ENCODE data around the gene PACSIN2. TPM values are rescaled to one million over a fixed set of nuclear protein-coding genes. Genes with fewer than 3 reads are reported as not detected.
"Not testable (repeated sequence)": the region's sequence is repeated elsewhere in the genome, so short reads cannot be mapped to it uniquely, and the experiment has no call there.

Gene PACSIN2
- total and polyA plus RNA-seq, 5 donors, result 40.4 to 85.6 (median 69.4) TPM

GRCh38 chr22:42942351-42942750 is 72.6 kb downstream of the PACSIN2 start:
- Histone ChIP-seq H3K27me3 (ENCODE audit: control insufficient read depth, insufficient read depth) (no peaks in the 10 kb centered on the region), H3K27ac (ENCODE audit: low read length) (no peak overlapping the region), H3K4me1 (ENCODE audit: control insufficient read depth, insufficient read depth, low read length) (peaks cover 45% of the 10 kb centered on the region), H3K9me3 (ENCODE audit: control insufficient read depth, low read length) (no peaks in the 10 kb centered on the region), H3K4me3 (ENCODE audit: low read length) (no peak overlapping the region)
- ATAC-seq (no peak), DNase-seq (no peak)
- 34% methylated on average over 2 of the region's 2 CpGs for WGBS
- intact Hi-C loops (cut with DNase I), result no loop called here

- Histone ChIP-seq H3K27me3 (ENCODE audit: control insufficient read depth, insufficient read depth) (no peaks in the 10 kb centered on the region), H3K4me3 (ENCODE audit: low read length) (no peak overlapping the region), H3K4me1 (ENCODE audit: control insufficient read depth, insufficient read depth, low read length) (peaks cover 39% of the 10 kb centered on the region), H3K9me3 (ENCODE audit: control insufficient read depth, low read length) (no peaks in the 10 kb centered on the region), H3K27ac (ENCODE audit: low read length) (peak overlapping the region; percentile 82)
- DNase-seq, result peak in 1 of 3 donors; percentile 63
- 44% methylated on average over 12 of the region's 12 CpGs for WGBS
- intact Hi-C loops (cut with DNase I), result no loop called here
- ATAC-seq, result peak; percentile 61 to 72
Observed at GRCh38 chr22:42939941-42940653, 74.9 kb downstream of the PACSIN2 start.

GRCh38 chr22:42939451-42939881 is 75.5 kb downstream of the PACSIN2 start:
- H3K27me3 ChIP-seq (ENCODE audit: control insufficient read depth, insufficient read depth), result no peaks in the 10 kb centered on the region
- peak overlapping the region; percentile 82 for H3K27ac ChIP-seq (ENCODE audit: low read length)
- H3K4me1 ChIP-seq (ENCODE audit: control insufficient read depth, insufficient read depth, low read length), result peaks cover 35% of the 10 kb centered on the region
- ATAC-seq (peak; percentile 53 to 73), DNase-seq (no peak)
- intact Hi-C loops (cut with DNase I), result no loop called here
- WGBS, result 35% methylated on average over 7 of the region's 7 CpGs
- H3K9me3 ChIP-seq (ENCODE audit: control insufficient read depth, low read length), result no peaks in the 10 kb centered on the region
- H3K4me3 ChIP-seq (ENCODE audit: low read length), result no peak overlapping the region

- ATAC-seq (peak in 1 of 2 donors; percentile 2), DNase-seq (no peak)
- Histone ChIP-seq H3K9me3 (ENCODE audit: control insufficient read depth, low read length) (no peaks in the 10 kb centered on the region), H3K27me3 (ENCODE audit: control insufficient read depth, insufficient read depth) (no peaks in the 10 kb centered on the region), H3K27ac (ENCODE audit: low read length) (peak overlapping the region; percentile 73), H3K4me3 (ENCODE audit: low read length) (no peak overlapping the region), H3K4me1 (ENCODE audit: control insufficient read depth, insufficient read depth, low read length) (peaks cover 38% of the 10 kb centered on the region)
- WGBS, result 69% methylated on average over 5 of the region's 5 CpGs
- intact Hi-C loops (cut with DNase I), result no loop called here
Observed at GRCh38 chr22:42938976-42939375, 76.0 kb downstream of the PACSIN2 start.

- H3K4me1 ChIP-seq (ENCODE audit: control insufficient read depth, insufficient read depth, low read length), result peaks cover 37% of the 10 kb centered on the region
- H3K4me3 ChIP-seq (ENCODE audit: low read length), result no peak overlapping the region
- WGBS, result 70% methylated on average over 7 of the region's 7 CpGs
- ATAC-seq, result no peak
- H3K27ac ChIP-seq (ENCODE audit: low read length), result peak overlapping the region; percentile 13
- DNase-seq, result no peak
- H3K9me3 ChIP-seq (ENCODE audit: control insufficient read depth, low read length), result no peaks in the 10 kb centered on the region
- H3K27me3 ChIP-seq (ENCODE audit: control insufficient read depth, insufficient read depth), result no peaks in the 10 kb centered on the region
- intact Hi-C loops (cut with DNase I), result no loop called here
Observed at GRCh38 chr22:42938449-42938848, 76.5 kb downstream of the PACSIN2 start.

GRCh38 chr22:42937164-42937843 is 77.6 kb downstream of the PACSIN2 start:
- peak; percentile 36 to 45 for ATAC-seq
- peak in 2 of 3 donors; percentile 55 to 66 for DNase-seq
- Histone ChIP-seq H3K9me3 (ENCODE audit: control insufficient read depth, low read length) (no peaks in the 10 kb centered on the region), H3K4me3 (ENCODE audit: low read length) (no peak overlapping the region), H3K27me3 (ENCODE audit: control insufficient read depth, insufficient read depth) (no peaks in the 10 kb centered on the region), H3K27ac (ENCODE audit: low read length) (peak overlapping the region; percentile 11), H3K4me1 (ENCODE audit: control insufficient read depth, insufficient read depth, low read length) (peaks cover 42% of the 10 kb centered on the region)
- intact Hi-C loops (cut with DNase I), result no loop called here
- WGBS, result 69% methylated on average over 12 of the region's 12 CpGs

GRCh38 chr22:42936680-42937079 is 78.3 kb downstream of the PACSIN2 start:
- 99% methylated on average over 6 of the region's 6 CpGs for WGBS
- H3K9me3 ChIP-seq (ENCODE audit: control insufficient read depth, low read length); ATAC-seq; H3K27me3 ChIP-seq (ENCODE audit: control insufficient read depth, insufficient read depth); intact Hi-C loops (cut with DNase I); H3K4me3 ChIP-seq (ENCODE audit: low read length); DNase-seq; H3K27ac ChIP-seq (ENCODE audit: low read length): not testable (repeated sequence)
- peaks cover 47% of the 10 kb centered on the region for H3K4me1 ChIP-seq (ENCODE audit: control insufficient read depth, insufficient read depth, low read length)

GRCh38 chr22:42934338-42934737 is 80.6 kb downstream of the PACSIN2 start:
- 65% methylated on average over 5 of the region's 5 CpGs for WGBS
- ATAC-seq, result peak in 1 of 2 donors; percentile 1
- Histone ChIP-seq H3K4me3 (ENCODE audit: low read length) (no peak overlapping the region), H3K27ac (ENCODE audit: low read length) (peak overlapping the region; percentile 82), H3K27me3 (ENCODE audit: control insufficient read depth, insufficient read depth) (no peaks in the 10 kb centered on the region), H3K4me1 (ENCODE audit: control insufficient read depth, insufficient read depth, low read length) (peaks cover 57% of the 10 kb centered on the region), H3K9me3 (ENCODE audit: control insufficient read depth, low read length) (no peaks in the 10 kb centered on the region)
- DNase-seq, result no peak
- intact Hi-C loops (cut with DNase I), result no loop called here

- Histone ChIP-seq H3K9me3 (ENCODE audit: control insufficient read depth, low read length) (no peaks in the 10 kb centered on the region), H3K27ac (ENCODE audit: low read length) (peak overlapping the region; percentile 98), H3K27me3 (ENCODE audit: control insufficient read depth, insufficient read depth) (no peaks in the 10 kb centered on the region), H3K4me3 (ENCODE audit: low read length) (no peak overlapping the region), H3K4me1 (ENCODE audit: control insufficient read depth, insufficient read depth, low read length) (peaks cover 58% of the 10 kb centered on the region)
- ATAC-seq (peak; percentile 68 to 79), DNase-seq (peak in 1 of 3 donors; percentile 64)
- WGBS, result 12% methylated on average over 10 of the region's 10 CpGs
- intact Hi-C loops (cut with DNase I), result no loop called here
Observed at GRCh38 chr22:42933485-42934091, 81.4 kb downstream of the PACSIN2 start.

- 52% methylated on average over 4 of the region's 4 CpGs for WGBS
- no peaks in the 10 kb centered on the region for H3K9me3 ChIP-seq (ENCODE audit: control insufficient read depth, low read length)
- ATAC-seq (peak in 1 of 2 donors; percentile 19), DNase-seq (peak in 1 of 3 donors; percentile 49)
- intact Hi-C loops (cut with DNase I), result no loop called here
- peaks cover 55% of the 10 kb centered on the region for H3K4me1 ChIP-seq (ENCODE audit: control insufficient read depth, insufficient read depth, low read length)
- H3K27ac ChIP-seq (ENCODE audit: low read length), result peak overlapping the region; percentile 98
- H3K27me3 ChIP-seq (ENCODE audit: control insufficient read depth, insufficient read depth), result no peaks in the 10 kb centered on the region
- H3K4me3 ChIP-seq (ENCODE audit: low read length), result no peak overlapping the region
Observed at GRCh38 chr22:42932857-42933484, 82.0 kb downstream of the PACSIN2 start.

GRCh38 chr22:42932197-42932519 is 82.8 kb downstream of the PACSIN2 start:
- Histone ChIP-seq H3K27ac (ENCODE audit: low read length) (peak overlapping the region; percentile 76), H3K9me3 (ENCODE audit: control insufficient read depth, low read length) (no peaks in the 10 kb centered on the region), H3K27me3 (ENCODE audit: control insufficient read depth, insufficient read depth) (no peaks in the 10 kb centered on the region), H3K4me1 (ENCODE audit: control insufficient read depth, insufficient read depth, low read length) (peaks cover 49% of the 10 kb centered on the region), H3K4me3 (ENCODE audit: low read length) (no peak overlapping the region)
- intact Hi-C loops (cut with DNase I), result no loop called here
- ATAC-seq (no peak), DNase-seq (peak in 1 of 3 donors; percentile 36)
- WGBS, result 94% methylated on average over 4 of the region's 4 CpGs

Measured in right cardiac atrium (tissue), 5 donors.